Right forelimb (tissue), 1 donor: ENCODE results near the gene TTL.

Experiments
- DNase-seq: peaks from one replicate; pipeline ENCODE4 v3.0.0-alpha.2; 2018

TTL gene

GRCh38 chr2:112584891-112585250 lies 102.9 kb downstream of the TTL start:
- no peak for DNase-seq

GRCh38 chr2:112585400-112585799 lies 103.4 kb downstream of the TTL start:
- DNase-seq, result no peak

GRCh38 chr2:112585873-112586464 lies 104.0 kb downstream of the TTL start:
- DNase-seq, result no peak

- no peak for DNase-seq
These were observed 106.7 kb downstream of the TTL start for GRCh38 chr2:112588611-112589045.
